ENCODE measurements around the gene TAF5.
"Not testable (repeated sequence)": the region's sequence is repeated elsewhere in the genome, so short reads cannot be mapped to it uniquely, and the experiment has no call there.

GRCh38 chr10:103417148-103417469, 49.3 kb downstream of the TAF5 start:
- peak; percentile 27 for TF ChIP-seq CTCF (IDR thresholded peaks at IDR 0.05)
- TF ChIP-seq ZFX (IDR thresholded peaks at IDR 0.05; ENCODE audit: borderline replicate concordance) = not testable (repeated sequence)

Data from 22Rv1 (cell line).